Glutamatergic neuron (in vitro differentiated cells): ENCODE measurements around the gene GIT2. TPM values are rescaled to one million over a fixed set of nuclear protein-coding genes. Genes with fewer than 3 reads are reported as not detected.
"Not testable (repeated sequence)": the region's sequence is repeated elsewhere in the genome, so short reads cannot be mapped to it uniquely, and the experiment has no call there.

Source experiments
- DNase-seq: peaks from one replicate; pipeline ENCODE4 v3.0.0; 2022
- H3K27ac Mint-ChIP-seq: one replicate; pipeline ENCODE4 v1.8.0; 2020; ENCODE audit warnings: mild to moderate bottlenecking, mixed read lengths, inconsistent platforms; ENCODE audit not compliant: unreplicated experiment
- H3K27me3 Mint-ChIP-seq: one replicate; pipeline ENCODE4 v1.8.0; 2020; ENCODE audit warnings: mild to moderate bottlenecking, moderate library complexity, mixed read lengths, inconsistent platforms; ENCODE audit not compliant: unreplicated experiment
- H3K36me3 Mint-ChIP-seq: one replicate; pipeline ENCODE4 v1.8.0; 2020; ENCODE audit warnings: mild to moderate bottlenecking, mixed read lengths, inconsistent platforms; ENCODE audit not compliant: unreplicated experiment
- H3K4me1 Mint-ChIP-seq: one replicate; pipeline ENCODE4 v1.8.0; 2020; ENCODE audit warnings: mild to moderate bottlenecking, low read depth, mixed read lengths, inconsistent platforms; ENCODE audit not compliant: unreplicated experiment
- H3K4me3 Mint-ChIP-seq: one replicate; pipeline ENCODE4 v1.8.0; 2020; ENCODE audit warnings: mild to moderate bottlenecking, mixed read lengths, inconsistent platforms; ENCODE audit not compliant: unreplicated experiment
- H3K9me3 Mint-ChIP-seq: one replicate; pipeline ENCODE4 v1.8.0; 2020; ENCODE audit warnings: mild to moderate bottlenecking, moderate library complexity, mixed read lengths, inconsistent platforms; ENCODE audit not compliant: unreplicated experiment
- total RNA-seq: library from RNA; stranded (reverse); fragmentation: NEBNext Ultra II Directional; extraction: Animal tissue kit (Norgen Biotek cat#: 25700); gene quantifications from one replicate; pipeline ENCODE4 v1.2.1, GENCODE V29; 2021; ENCODE audit not compliant: unreplicated experiment
- TF ChIP-seq, protein P1 (sequence below): fragments of 200-600 bp; sonication (generic); IDR thresholded peaks from one replicate; pipeline ENCODE4 v1.5.0; 2021; ENCODE audit not compliant: partially characterized antibody, unreplicated experiment

Gene GIT2
- total RNA-seq, 1 donor from 2014 or later, result 54.9 TPM

DNA sequence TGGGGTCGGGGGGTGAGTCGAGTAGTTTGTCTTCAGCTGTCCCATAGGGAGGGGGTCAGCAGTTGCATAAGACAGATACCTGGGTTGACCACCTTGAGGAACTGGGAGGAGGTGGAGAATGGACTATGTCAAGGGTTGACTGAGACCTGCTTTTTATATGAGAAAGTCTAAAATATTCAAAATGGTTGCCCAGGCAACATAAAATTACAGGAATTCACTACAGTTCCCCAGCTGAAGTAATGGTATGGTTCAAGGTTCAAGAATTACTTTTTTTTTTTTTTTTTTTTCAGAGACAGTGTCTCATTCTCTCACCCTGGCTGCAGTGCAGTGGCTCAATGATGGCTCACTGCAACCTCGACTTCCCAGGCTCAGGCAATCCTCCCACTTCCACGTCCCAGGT lies 101.2 kb downstream of the GIT2 start:
- Mint-ChIP-seq H3K36me3 (no peaks in the 10 kb centered on the region), H3K27me3 (peaks cover 11% of the 10 kb centered on the region), H3K4me1 (peaks cover 9% of the 10 kb centered on the region), H3K27ac (no peak overlapping the region), H3K9me3 (peaks cover 5% of the 10 kb centered on the region), H3K4me3 (no peak overlapping the region)
- TF ChIP-seq, protein P1, sequence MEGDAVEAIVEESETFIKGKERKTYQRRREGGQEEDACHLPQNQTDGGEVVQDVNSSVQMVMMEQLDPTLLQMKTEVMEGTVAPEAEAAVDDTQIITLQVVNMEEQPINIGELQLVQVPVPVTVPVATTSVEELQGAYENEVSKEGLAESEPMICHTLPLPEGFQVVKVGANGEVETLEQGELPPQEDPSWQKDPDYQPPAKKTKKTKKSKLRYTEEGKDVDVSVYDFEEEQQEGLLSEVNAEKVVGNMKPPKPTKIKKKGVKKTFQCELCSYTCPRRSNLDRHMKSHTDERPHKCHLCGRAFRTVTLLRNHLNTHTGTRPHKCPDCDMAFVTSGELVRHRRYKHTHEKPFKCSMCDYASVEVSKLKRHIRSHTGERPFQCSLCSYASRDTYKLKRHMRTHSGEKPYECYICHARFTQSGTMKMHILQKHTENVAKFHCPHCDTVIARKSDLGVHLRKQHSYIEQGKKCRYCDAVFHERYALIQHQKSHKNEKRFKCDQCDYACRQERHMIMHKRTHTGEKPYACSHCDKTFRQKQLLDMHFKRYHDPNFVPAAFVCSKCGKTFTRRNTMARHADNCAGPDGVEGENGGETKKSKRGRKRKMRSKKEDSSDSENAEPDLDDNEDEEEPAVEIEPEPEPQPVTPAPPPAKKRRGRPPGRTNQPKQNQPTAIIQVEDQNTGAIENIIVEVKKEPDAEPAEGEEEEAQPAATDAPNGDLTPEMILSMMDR, result no peak
- no peak for DNase-seq

DNA sequence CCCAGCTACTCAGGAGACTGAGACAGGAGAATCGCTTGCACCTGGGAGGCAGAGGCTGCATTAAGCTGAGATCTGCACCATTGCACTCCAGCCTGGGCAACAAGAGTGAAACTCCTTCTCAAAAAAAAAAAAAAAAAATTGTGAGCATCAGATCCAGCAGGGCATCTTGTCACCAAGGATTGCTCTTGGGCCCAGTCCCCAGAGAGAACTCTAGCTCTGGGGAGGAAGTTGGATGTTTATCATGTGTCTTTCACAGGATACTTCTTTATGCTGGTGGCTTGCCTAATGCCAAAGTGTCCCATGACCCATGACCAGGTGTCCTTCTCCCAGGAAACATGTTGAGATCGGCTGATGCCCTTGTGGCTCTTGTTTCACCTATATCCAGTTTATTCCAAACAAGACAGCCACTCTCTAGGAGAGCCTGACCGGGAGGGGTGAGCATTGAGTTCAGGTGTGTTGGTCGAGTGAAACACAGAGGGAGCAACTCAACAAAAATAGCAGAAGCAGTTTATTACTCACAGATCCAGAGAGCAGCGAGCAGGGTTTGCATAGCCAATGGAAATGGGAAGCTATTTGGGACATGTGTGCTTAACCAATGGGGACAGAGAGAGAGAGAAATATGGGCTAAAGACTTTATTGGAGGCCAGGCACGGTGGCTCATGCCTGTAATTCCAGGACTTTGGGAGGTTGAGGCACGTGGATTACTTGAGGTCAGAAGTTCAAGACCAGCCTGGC lies 102.7 kb downstream of the GIT2 start:
- no peak for DNase-seq
- Mint-ChIP-seq H3K36me3 (no peaks in the 10 kb centered on the region), H3K9me3 (peaks cover 5% of the 10 kb centered on the region), H3K27me3 (peaks cover 11% of the 10 kb centered on the region), H3K4me1 (peaks cover 14% of the 10 kb centered on the region), H3K4me3 (no peak overlapping the region), H3K27ac (no peak overlapping the region)
- TF ChIP-seq, protein P1, result no peak

- peaks cover 5% of the 10 kb centered on the region for H3K9me3 Mint-ChIP-seq
- TF ChIP-seq, protein P1, result no peak
- peaks cover 11% of the 10 kb centered on the region for H3K27me3 Mint-ChIP-seq
- DNase-seq, result no peak
- no peak overlapping the region for H3K27ac Mint-ChIP-seq
- no peaks in the 10 kb centered on the region for H3K36me3 Mint-ChIP-seq
- H3K4me3 Mint-ChIP-seq, result no peak overlapping the region
- H3K4me1 Mint-ChIP-seq, result peaks cover 14% of the 10 kb centered on the region
Observed at GRCh38 chr12:109892748-109893147, 103.4 kb downstream of the GIT2 start.

DNA sequence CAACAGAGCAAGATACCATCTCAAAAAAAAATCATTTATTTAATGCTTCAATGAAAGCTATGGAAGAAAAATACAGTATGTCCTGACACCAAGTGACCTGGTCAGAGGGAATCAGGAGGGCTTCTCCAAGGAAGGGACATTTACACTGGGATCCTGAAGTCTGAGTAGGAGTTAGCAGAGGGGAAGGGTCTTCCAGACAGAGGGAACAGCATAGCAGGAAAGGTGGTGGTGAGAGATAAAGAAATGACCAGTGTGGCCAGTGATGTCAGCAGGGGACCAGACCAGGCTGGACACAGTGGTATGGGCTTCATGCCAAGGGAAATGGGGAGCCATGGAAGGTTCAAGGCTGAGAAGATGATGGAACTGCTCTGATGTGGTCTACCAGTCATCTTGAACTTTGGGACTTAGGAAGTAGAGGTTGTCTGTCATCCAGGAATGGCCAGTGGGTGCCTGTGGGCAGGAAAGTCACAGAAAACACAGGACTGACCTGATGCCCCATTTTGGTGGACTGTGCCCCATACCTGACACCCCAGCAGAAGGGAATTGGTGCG lies 103.9 kb downstream of the GIT2 start:
- Mint-ChIP-seq H3K4me3 (no peak overlapping the region), H3K27me3 (peaks cover 11% of the 10 kb centered on the region), H3K36me3 (no peaks in the 10 kb centered on the region), H3K27ac (peak overlapping the region; percentile 59), H3K9me3 (peaks cover 7% of the 10 kb centered on the region), H3K4me1 (peaks cover 14% of the 10 kb centered on the region)
- DNase-seq, result no peak
- TF ChIP-seq, protein P1, result no peak

DNA sequence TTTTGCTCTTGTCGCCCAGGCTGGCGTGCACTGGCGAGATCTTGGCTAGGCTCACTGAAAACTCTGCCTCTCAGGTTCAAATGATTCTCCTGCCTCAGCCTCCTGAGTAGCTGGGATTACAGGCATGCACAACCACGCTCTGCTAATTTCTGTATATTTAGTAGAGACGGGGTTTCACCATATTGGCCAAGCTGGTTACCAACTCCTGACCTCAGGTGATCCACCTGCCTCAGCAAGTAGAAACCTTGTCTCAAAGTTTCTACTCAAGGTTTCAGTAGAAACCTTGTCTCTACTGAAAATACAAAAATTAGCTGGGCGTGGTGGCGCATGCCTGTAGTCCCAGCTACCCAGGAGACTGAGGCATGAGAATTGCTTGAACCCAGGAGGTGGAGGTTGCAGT lies 104.4 kb downstream of the GIT2 start:
- not testable (repeated sequence) for H3K36me3 Mint-ChIP-seq, H3K4me3 Mint-ChIP-seq, DNase-seq, H3K9me3 Mint-ChIP-seq, H3K27ac Mint-ChIP-seq
- Mint-ChIP-seq H3K4me1 (peaks cover 14% of the 10 kb centered on the region), H3K27me3 (peaks cover 11% of the 10 kb centered on the region)
